HEK293 (cell line): ENCODE data around the gene USP31.

Source experiments
- CTCF ChIA-PET: fragments of 350-600 bp; formaldehyde crosslinking; extraction: SDS; loops from one replicate; lab custom pipeline; 2021; ENCODE audit warnings: antibody characterized with exemption; lab: Yijun Ruan, JAX
- POLR2A ChIA-PET: fragments of 300-600 bp; formaldehyde crosslinking; extraction: SDS; loops from one replicate; lab custom pipeline; 2020; ENCODE audit warnings: antibody characterized with exemption, inconsistent platforms; lab: Yijun Ruan, JAX
- H3K27ac ChIP-seq: fragments of 200-500 bp; sonication (Bioruptor generic); 2 replicates; pipeline ENCODE4 v1.5.1; 2014; ENCODE audit warnings: low read depth, low read length, control low read depth, inconsistent platforms; ENCODE audit errors: extremely low read depth
- H3K36me3 ChIP-seq, 2 experiments: fragments of 200-500 bp in 1 of 2; sonication (Bioruptor generic) in 1 of 2; 1 replicate in 1 of 2; 2 replicates in 1 of 2; pipeline ENCODE4 v1.5.1; 2014 to 2017; ENCODE audit warnings: inconsistent platforms in 2 of 2, low read length in 2 of 2; ENCODE audit not compliant: control insufficient read depth in 2 of 2, insufficient read depth in 1 of 2
- H3K4me1 ChIP-seq: fragments of 200-500 bp; sonication (Bioruptor generic); 2 replicates; pipeline ENCODE4 v1.5.1; 2014; ENCODE audit warnings: mild to moderate bottlenecking, low read length, inconsistent platforms; ENCODE audit not compliant: control insufficient read depth, insufficient read depth
- H3K4me3 ChIP-seq: 2 replicates; pipeline ENCODE4 v1.5.1; 2011; ENCODE audit warnings: low read depth, mild to moderate bottlenecking, control low read depth, low read length, moderate library complexity
- H3K9me3 ChIP-seq: fragments of 200-500 bp; sonication (Bioruptor generic); 2 replicates; pipeline ENCODE4 v1.5.1; 2014; ENCODE audit warnings: low read depth, low read length, inconsistent platforms; ENCODE audit not compliant: control insufficient read depth, insufficient read depth
- ATF2 ChIP-seq: fragments of 450-650 bp; formaldehyde crosslinking; IDR thresholded peaks from 2 replicates; pipeline ENCODE4 v1.5.1; 2016; ENCODE audit warnings: missing biosample characterization, missing genetic modification characterization, low read depth
- FEZF1 ChIP-seq: fragments of 450-650 bp; formaldehyde crosslinking; IDR thresholded peaks from 2 replicates; pipeline ENCODE4 v1.5.1; 2016; ENCODE audit warnings: missing biosample characterization, missing genetic modification characterization
- GLI2 ChIP-seq: fragments of 450-650 bp; formaldehyde crosslinking; IDR thresholded peaks from 2 replicates; pipeline ENCODE4; 2017; ENCODE audit warnings: missing biosample characterization, missing genetic modification characterization, low read depth, borderline replicate concordance
- GLIS1 ChIP-seq: fragments of 450-650 bp; formaldehyde crosslinking; IDR thresholded peaks from 2 replicates; pipeline ENCODE4 v1.5.1; 2016; ENCODE audit warnings: missing biosample characterization, missing genetic modification characterization
- KLF1 ChIP-seq: fragments of 450-650 bp; formaldehyde crosslinking; IDR thresholded peaks from 2 replicates; pipeline ENCODE4 v1.5.1; 2016; ENCODE audit warnings: missing biosample characterization, missing genetic modification characterization
- OVOL3 ChIP-seq: fragments of 450-650 bp; formaldehyde crosslinking; IDR thresholded peaks from 2 replicates; pipeline ENCODE4 v1.5.1; 2016; ENCODE audit warnings: missing biosample characterization, missing genetic modification characterization
- ZBTB48 ChIP-seq: fragments of 450-650 bp; formaldehyde crosslinking; IDR thresholded peaks from 2 replicates; pipeline ENCODE4 v1.5.1; 2016; ENCODE audit warnings: missing biosample characterization, missing genetic modification characterization
- ZIC2 ChIP-seq: fragments of 450-650 bp; formaldehyde crosslinking; IDR thresholded peaks from 2 replicates; pipeline ENCODE4 v1.5.1; 2016; ENCODE audit warnings: missing biosample characterization, missing genetic modification characterization
- ZNF302 ChIP-seq: fragments of 450-650 bp; formaldehyde crosslinking; IDR thresholded peaks from 2 replicates; pipeline ENCODE4 v1.5.1; 2016; ENCODE audit warnings: missing biosample characterization, missing genetic modification characterization, low read depth
- ZNF335 ChIP-seq: fragments of 450-650 bp; formaldehyde crosslinking; conservative IDR thresholded peaks from 2 replicates; pipeline ENCODE4 v1.5.1; 2016; ENCODE audit warnings: missing biosample characterization, missing genetic modification characterization
- ZNF423 ChIP-seq: fragments of 450-650 bp; formaldehyde crosslinking; IDR thresholded peaks from 2 replicates; pipeline ENCODE4 v1.5.1; 2016; ENCODE audit warnings: missing biosample characterization, missing genetic modification characterization
- ZNF501 ChIP-seq: fragments of 450-650 bp; formaldehyde crosslinking; IDR thresholded peaks from 2 replicates; pipeline ENCODE4 v1.5.1; 2016; ENCODE audit warnings: missing biosample characterization, missing genetic modification characterization
- ZNF521 ChIP-seq: fragments of 450-650 bp; formaldehyde crosslinking; IDR thresholded peaks from 2 replicates; pipeline ENCODE4 v1.5.1; 2017; ENCODE audit warnings: missing biosample characterization, mild to moderate bottlenecking, missing genetic modification characterization
- ZNF544 ChIP-seq: fragments of 450-650 bp; formaldehyde crosslinking; IDR thresholded peaks from 2 replicates; pipeline ENCODE4 v1.5.0; 2017; ENCODE audit warnings: missing biosample characterization, missing genetic modification characterization
- ZNF585B ChIP-seq: fragments of 450-650 bp; formaldehyde crosslinking; IDR thresholded peaks from 2 replicates; pipeline ENCODE4 v1.5.1; 2016; ENCODE audit warnings: missing biosample characterization, missing genetic modification characterization
- ZNF670 ChIP-seq: fragments of 450-650 bp; formaldehyde crosslinking; IDR thresholded peaks from 2 replicates; pipeline ENCODE4 v1.5.1; 2016; ENCODE audit warnings: missing biosample characterization, missing genetic modification characterization, low read depth
- ZNF707 ChIP-seq: fragments of 450-650 bp; formaldehyde crosslinking; IDR thresholded peaks from 2 replicates; pipeline ENCODE4 v1.5.1; 2016; ENCODE audit warnings: missing biosample characterization, missing genetic modification characterization
- ZNF791 ChIP-seq: fragments of 450-650 bp; formaldehyde crosslinking; IDR thresholded peaks from 2 replicates; pipeline ENCODE4 v1.5.1; 2016; ENCODE audit warnings: missing biosample characterization, missing genetic modification characterization
- TF ChIP-seq, protein P1 (sequence below): fragments of 450-650 bp; formaldehyde crosslinking; IDR thresholded peaks from 2 replicates; pipeline ENCODE4 v1.5.1; 2016; ENCODE audit warnings: missing biosample characterization, missing genetic modification characterization
- TF ChIP-seq, protein P2 (sequence below): fragments of 450-650 bp; formaldehyde crosslinking; IDR thresholded peaks from 2 replicates; pipeline ENCODE4 v1.5.1; 2016; ENCODE audit warnings: missing biosample characterization, missing genetic modification characterization
- TF ChIP-seq, protein P3 (sequence below): fragments of 450-650 bp; formaldehyde crosslinking; IDR thresholded peaks from 2 replicates; pipeline ENCODE4 v1.5.1; 2017; ENCODE audit warnings: missing biosample characterization, missing genetic modification characterization
- TF ChIP-seq, protein P4 (sequence below): fragments of 450-650 bp; formaldehyde crosslinking; optimal IDR thresholded peaks from 2 replicates; pipeline ENCODE3; 2016; ENCODE audit warnings: missing biosample characterization, mild to moderate bottlenecking, missing genetic modification characterization

The USP31 gene

DNA sequence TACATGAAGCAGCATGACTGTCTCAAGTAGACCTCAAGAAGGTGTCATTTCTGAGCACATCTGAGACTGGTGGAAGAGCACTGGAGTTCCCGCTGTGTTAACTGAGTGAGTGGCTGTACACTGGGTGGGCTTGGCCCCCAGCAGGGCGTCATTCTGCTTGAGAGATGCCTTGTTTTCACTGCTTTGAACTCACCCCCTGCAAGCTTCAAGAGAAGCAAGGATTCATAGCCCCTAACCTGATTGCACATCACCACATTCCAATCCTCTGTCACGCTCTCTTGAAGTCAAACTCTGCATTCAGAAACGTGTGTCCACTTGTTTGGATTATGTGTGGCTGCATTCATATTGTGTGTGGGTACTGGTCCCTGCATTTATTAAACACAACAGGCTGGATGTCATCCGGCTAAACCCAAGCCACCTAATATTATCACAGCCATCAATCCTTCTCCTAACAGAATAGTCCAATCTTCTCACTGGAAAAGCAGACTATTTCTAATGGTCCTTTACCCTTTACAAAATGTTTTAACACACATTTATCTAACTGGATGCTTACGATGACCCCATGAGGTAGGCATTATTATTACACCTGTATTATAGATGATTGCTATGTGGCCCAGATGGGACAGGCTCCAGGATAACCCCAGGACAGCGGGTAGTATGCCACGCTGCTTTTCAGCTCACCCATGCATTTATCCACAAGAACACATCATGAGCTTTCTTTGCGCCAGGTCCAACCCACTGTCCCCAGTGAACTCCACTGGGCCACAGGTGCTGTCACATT lies 76.3 kb downstream of the USP31 start:
- Histone ChIP-seq H3K4me1 (no peaks in the 10 kb centered on the region), H3K9me3 (no peaks in the 10 kb centered on the region), H3K27ac (no peak overlapping the region), H3K36me3 (peaks cover 4 to 66% of the 10 kb centered on the region in 2 experiments; a peak in 2 of 3 replicates), H3K4me3 (no peak overlapping the region)
- ChIA-PET CTCF (interaction anchor here (0.5 kb wide), 1 partner anchor 92 kb away, joined by 3 read pairs; no protein-coding TSS in a partner anchor), POLR2A (no interaction called here)
- no peak for TF ChIP-seq ZNF521 (tag by site-specific recombination)
- no peak for TF ChIP-seq ZBTB48 (tag by site-specific recombination)
- TF ChIP-seq ZNF707 (tag by site-specific recombination) = no peak
- TF ChIP-seq ZNF423 = no peak
- peak; percentile 22; the same call in 1 of the 2 replicates for TF ChIP-seq ZIC2
- no peak for TF ChIP-seq ZNF670 (tag by site-specific recombination)
- TF ChIP-seq, protein P1, sequence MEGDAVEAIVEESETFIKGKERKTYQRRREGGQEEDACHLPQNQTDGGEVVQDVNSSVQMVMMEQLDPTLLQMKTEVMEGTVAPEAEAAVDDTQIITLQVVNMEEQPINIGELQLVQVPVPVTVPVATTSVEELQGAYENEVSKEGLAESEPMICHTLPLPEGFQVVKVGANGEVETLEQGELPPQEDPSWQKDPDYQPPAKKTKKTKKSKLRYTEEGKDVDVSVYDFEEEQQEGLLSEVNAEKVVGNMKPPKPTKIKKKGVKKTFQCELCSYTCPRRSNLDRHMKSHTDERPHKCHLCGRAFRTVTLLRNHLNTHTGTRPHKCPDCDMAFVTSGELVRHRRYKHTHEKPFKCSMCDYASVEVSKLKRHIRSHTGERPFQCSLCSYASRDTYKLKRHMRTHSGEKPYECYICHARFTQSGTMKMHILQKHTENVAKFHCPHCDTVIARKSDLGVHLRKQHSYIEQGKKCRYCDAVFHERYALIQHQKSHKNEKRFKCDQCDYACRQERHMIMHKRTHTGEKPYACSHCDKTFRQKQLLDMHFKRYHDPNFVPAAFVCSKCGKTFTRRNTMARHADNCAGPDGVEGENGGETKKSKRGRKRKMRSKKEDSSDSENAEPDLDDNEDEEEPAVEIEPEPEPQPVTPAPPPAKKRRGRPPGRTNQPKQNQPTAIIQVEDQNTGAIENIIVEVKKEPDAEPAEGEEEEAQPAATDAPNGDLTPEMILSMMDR (tag by site-specific recombination) = no peak
- TF ChIP-seq ZNF302 = no peak
- TF ChIP-seq, protein P2, sequence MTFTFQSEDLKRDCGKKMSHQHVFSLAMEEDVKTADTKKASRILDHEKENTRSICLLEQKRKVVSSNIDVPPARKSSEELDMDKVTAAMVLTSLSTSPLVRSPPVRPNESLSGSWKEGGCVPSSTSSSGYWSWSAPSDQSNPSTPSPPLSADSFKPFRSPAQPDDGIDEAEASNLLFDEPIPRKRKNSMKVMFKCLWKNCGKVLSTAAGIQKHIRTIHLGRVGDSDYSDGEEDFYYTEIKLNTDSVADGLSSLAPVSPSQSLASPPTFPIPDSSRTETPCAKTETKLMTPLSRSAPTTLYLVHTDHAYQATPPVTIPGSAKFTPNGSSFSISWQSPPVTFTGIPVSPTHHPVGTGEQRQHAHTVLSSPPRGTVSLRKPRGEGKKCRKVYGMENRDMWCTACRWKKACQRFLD (tag by site-specific recombination) = no peak

DNA sequence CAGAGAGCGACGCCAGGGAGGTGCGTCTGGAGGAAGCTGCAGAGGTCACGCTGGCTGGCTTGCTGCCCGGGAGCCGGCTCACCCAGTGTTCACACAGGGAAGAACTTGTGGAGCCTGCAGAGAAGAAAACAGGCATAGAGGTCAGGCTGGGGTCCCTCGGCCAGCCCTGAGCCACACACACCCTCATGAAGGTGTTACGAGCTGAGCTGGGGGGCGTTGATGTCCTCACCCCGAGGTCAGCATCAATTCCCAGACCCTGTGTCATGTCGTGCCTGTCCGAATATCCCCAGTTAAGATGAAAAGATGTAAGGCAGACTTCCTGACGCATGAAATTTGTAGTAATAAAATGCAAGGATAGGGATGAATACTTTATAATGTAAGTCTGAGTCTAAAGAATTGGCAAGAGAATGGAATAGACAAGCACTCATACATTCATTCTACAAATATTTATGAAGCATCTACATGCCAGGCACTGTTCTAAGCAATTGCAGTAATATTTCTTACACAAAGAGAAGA lies 77.1 kb downstream of the USP31 start:
- Histone ChIP-seq H3K4me3 (no peak overlapping the region), H3K9me3 (no peaks in the 10 kb centered on the region), H3K27ac (no peak overlapping the region)
- POLR2A ChIA-PET = no interaction called here
- TF ChIP-seq ATF2 (tag by site-specific recombination) = no peak
- TF ChIP-seq ZNF585B (tag by site-specific recombination) = no peak
- no peak for TF ChIP-seq KLF1 (tag by site-specific recombination)
- no peak for TF ChIP-seq ZNF544 (tag by site-specific recombination)
- TF ChIP-seq GLIS1 (tag by site-specific recombination) = no peak
- TF ChIP-seq ZNF791 (tag by site-specific recombination) = no peak
- no peak for TF ChIP-seq ZNF335
- no peak for TF ChIP-seq OVOL3 (tag by site-specific recombination)
- TF ChIP-seq ZNF501 (tag by site-specific recombination) = no peak
- no peak for TF ChIP-seq FEZF1 (tag by site-specific recombination)
- TF ChIP-seq GLI2 (tag by site-specific recombination) = no peak
- TF ChIP-seq, protein P3, sequence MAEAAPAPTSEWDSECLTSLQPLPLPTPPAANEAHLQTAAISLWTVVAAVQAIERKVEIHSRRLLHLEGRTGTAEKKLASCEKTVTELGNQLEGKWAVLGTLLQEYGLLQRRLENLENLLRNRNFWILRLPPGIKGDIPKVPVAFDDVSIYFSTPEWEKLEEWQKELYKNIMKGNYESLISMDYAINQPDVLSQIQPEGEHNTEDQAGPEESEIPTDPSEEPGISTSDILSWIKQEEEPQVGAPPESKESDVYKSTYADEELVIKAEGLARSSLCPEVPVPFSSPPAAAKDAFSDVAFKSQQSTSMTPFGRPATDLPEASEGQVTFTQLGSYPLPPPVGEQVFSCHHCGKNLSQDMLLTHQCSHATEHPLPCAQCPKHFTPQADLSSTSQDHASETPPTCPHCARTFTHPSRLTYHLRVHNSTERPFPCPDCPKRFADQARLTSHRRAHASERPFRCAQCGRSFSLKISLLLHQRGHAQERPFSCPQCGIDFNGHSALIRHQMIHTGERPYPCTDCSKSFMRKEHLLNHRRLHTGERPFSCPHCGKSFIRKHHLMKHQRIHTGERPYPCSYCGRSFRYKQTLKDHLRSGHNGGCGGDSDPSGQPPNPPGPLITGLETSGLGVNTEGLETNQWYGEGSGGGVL = no peak
- TF ChIP-seq, protein P4, sequence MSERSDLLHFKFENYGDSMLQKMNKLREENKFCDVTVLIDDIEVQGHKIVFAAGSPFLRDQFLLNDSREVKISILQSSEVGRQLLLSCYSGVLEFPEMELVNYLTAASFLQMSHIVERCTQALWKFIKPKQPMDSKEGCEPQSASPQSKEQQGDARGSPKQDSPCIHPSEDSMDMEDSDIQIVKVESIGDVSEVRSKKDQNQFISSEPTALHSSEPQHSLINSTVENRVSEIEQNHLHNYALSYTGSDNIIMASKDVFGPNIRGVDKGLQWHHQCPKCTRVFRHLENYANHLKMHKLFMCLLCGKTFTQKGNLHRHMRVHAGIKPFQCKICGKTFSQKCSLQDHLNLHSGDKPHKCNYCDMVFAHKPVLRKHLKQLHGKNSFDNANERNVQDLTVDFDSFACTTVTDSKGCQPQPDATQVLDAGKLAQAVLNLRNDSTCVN (tag by site-specific recombination) = no peak
- TF ChIP-seq, all 188 proteins: peak for 0
- CTCF ChIA-PET = interaction anchor here (0.5 to 1.7 kb wide), 2 partner anchors 93 to 363 kb away, joined by 3 to 5 read pairs; no protein-coding TSS in a partner anchor
- Histone ChIP-seq H3K36me3 (peaks cover 4 to 74% of the 10 kb centered on the region in 2 experiments; a peak in 2 of 3 replicates), H3K4me1 (no peaks in the 10 kb centered on the region)
